Ishikawa (cell line): ENCODE measurements around the gene NLK.

Source experiments
- CEBPB ChIP-seq: IDR thresholded peaks from 2 replicates; pipeline ENCODE4 v1.6.1; 2012
- CREB1 ChIP-seq: IDR thresholded peaks from 2 replicates; pipeline ENCODE4 v1.6.1; 2012; ENCODE audit warnings: low read depth
- EGR1 ChIP-seq: IDR thresholded peaks from 2 replicates; pipeline ENCODE4 v1.6.1; 2012
- EP300 ChIP-seq: IDR thresholded peaks from 2 replicates; pipeline ENCODE4 v1.6.1; 2012; ENCODE audit warnings: borderline replicate concordance
- FOXM1 ChIP-seq: IDR thresholded peaks from 2 replicates; pipeline ENCODE4 v1.6.1; 2012; ENCODE audit warnings: low read depth, borderline replicate concordance
- NFIC ChIP-seq: IDR thresholded peaks from 2 replicates; pipeline ENCODE4 v1.6.1; 2012
- RAD21 ChIP-seq: IDR thresholded peaks from 2 replicates; pipeline ENCODE4 v1.6.1; 2012; ENCODE audit warnings: low read depth
- TAF1 ChIP-seq: IDR thresholded peaks from 2 replicates; pipeline ENCODE4 v1.6.1; 2012; ENCODE audit warnings: low read depth, mild to moderate bottlenecking
- TCF12 ChIP-seq: IDR thresholded peaks from 2 replicates; pipeline ENCODE4 v1.6.1; 2012; ENCODE audit warnings: low read depth
- TEAD4 ChIP-seq: IDR thresholded peaks from 2 replicates; pipeline ENCODE4 v1.6.1; 2012
- YY1 ChIP-seq: IDR thresholded peaks from 2 replicates; pipeline ENCODE4 v1.6.1; 2012; ENCODE audit warnings: low read depth
- ZBTB7A ChIP-seq: IDR thresholded peaks from 2 replicates; pipeline ENCODE4 v1.6.1; 2012; ENCODE audit warnings: low read depth
- TF ChIP-seq, protein P1 (sequence below): IDR thresholded peaks from 2 replicates; pipeline ENCODE4 v1.6.1; 2012
- TF ChIP-seq, protein P2 (sequence below): IDR thresholded peaks from 2 replicates; pipeline ENCODE4 v1.6.1; 2012
- TF ChIP-seq, protein P3 (sequence below): IDR thresholded peaks from 2 replicates; pipeline ENCODE4 v1.6.1; 2012; ENCODE audit warnings: low read depth, mild to moderate bottlenecking

Gene NLK

DNA sequence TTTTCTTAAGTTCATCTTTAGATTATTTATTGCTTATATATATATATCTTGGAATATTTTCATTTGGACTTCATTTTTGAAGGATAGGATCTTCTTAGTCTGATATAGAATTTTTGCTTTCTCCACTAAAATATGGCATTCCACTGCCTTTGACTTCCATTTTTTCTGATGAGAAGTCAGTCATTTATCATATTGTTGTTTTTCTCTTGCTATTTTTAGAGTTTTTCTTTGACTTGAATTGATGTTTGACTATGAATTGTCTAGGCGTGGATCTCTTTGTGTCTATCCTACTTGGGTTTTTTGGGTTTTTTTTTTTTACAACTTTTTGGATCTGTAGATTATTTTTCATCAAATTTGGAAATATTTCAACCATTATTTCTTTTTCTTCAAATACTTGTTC is 67.7 kb downstream of the NLK start:
- no peak for TF ChIP-seq NFIC

DNA sequence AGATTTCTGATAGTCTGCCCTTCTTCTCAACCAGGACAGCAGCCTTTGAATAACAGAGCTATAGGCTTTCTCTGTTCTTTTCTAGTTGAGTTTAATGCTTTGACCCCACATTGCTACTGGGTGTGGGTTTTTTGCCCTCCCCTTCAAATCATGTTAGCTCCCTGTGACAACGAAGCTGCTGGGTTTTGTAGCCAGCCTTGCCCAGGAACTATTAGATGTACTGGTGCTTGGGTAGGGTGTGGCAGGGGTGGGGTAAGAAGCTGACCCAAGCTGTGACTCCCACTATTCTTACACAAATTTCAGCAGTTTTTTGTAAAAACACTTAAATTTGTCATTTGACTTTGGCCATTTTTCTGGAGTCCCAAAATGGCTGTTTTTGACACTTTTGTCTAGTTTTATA is 69.7 kb downstream of the NLK start:
- no peak for TF ChIP-seq FOXM1
- no peak for TF ChIP-seq NFIC
- no peak for TF ChIP-seq TAF1
- no peak for TF ChIP-seq CEBPB

DNA sequence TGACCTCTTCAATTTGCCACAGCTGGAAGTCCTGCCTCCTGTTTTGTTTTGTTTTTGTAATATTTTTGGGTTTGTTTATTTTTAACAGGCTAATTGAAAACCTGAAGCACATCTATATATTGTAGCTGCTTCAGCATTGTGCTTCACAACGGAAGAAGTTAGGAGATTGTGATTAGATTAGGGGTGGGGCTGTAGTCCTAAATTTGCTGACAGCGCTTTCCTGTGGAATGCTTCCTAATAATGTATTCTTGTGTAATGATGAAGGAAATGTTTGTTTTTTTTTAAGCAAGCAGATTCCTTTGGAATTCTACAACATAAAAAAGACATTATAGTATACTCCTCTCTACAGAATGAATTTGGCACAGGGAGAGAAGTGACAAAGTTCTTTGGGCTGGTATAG is 70.1 kb downstream of the NLK start:
- TF ChIP-seq, protein P1, sequence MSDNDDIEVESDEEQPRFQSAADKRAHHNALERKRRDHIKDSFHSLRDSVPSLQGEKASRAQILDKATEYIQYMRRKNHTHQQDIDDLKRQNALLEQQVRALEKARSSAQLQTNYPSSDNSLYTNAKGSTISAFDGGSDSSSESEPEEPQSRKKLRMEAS: no peak
- TF ChIP-seq TCF12: no peak
- TF ChIP-seq, protein P2, sequence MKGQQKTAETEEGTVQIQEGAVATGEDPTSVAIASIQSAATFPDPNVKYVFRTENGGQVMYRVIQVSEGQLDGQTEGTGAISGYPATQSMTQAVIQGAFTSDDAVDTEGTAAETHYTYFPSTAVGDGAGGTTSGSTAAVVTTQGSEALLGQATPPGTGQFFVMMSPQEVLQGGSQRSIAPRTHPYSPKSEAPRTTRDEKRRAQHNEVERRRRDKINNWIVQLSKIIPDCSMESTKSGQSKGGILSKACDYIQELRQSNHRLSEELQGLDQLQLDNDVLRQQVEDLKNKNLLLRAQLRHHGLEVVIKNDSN: no peak
- TF ChIP-seq, protein P3, sequence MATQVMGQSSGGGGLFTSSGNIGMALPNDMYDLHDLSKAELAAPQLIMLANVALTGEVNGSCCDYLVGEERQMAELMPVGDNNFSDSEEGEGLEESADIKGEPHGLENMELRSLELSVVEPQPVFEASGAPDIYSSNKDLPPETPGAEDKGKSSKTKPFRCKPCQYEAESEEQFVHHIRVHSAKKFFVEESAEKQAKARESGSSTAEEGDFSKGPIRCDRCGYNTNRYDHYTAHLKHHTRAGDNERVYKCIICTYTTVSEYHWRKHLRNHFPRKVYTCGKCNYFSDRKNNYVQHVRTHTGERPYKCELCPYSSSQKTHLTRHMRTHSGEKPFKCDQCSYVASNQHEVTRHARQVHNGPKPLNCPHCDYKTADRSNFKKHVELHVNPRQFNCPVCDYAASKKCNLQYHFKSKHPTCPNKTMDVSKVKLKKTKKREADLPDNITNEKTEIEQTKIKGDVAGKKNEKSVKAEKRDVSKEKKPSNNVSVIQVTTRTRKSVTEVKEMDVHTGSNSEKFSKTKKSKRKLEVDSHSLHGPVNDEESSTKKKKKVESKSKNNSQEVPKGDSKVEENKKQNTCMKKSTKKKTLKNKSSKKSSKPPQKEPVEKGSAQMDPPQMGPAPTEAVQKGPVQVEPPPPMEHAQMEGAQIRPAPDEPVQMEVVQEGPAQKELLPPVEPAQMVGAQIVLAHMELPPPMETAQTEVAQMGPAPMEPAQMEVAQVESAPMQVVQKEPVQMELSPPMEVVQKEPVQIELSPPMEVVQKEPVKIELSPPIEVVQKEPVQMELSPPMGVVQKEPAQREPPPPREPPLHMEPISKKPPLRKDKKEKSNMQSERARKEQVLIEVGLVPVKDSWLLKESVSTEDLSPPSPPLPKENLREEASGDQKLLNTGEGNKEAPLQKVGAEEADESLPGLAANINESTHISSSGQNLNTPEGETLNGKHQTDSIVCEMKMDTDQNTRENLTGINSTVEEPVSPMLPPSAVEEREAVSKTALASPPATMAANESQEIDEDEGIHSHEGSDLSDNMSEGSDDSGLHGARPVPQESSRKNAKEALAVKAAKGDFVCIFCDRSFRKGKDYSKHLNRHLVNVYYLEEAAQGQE: no peak
- no peak for TF ChIP-seq TEAD4
- no peak for TF ChIP-seq RAD21
- no peak for TF ChIP-seq EP300
- TF ChIP-seq CEBPB: no peak
- no peak for TF ChIP-seq TAF1
- no peak for TF ChIP-seq EGR1
- no peak for TF ChIP-seq FOXM1
- no peak for TF ChIP-seq CREB1
- TF ChIP-seq NFIC: no peak
- no peak for TF ChIP-seq YY1
- no peak for TF ChIP-seq ZBTB7A

DNA sequence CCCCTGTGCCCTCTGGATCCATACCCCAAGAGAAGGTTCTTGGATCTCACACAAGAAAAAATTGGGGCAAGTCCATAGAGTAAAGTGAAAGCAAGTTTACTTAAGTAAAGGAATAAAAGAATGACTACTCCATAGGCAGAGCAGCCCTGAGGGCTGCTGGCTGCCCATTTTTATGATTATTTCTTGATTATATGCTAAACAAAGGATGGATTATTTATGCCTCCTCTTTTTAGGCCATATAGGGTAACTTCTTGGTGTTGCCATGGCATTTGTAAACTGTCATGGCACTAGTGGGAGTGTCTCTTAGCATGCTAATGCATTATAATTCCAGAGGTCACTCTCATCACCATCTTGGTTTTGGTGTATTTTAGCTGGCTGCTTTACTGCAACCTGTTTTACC is 70.8 kb downstream of the NLK start:
- TF ChIP-seq, protein P3: no peak
- no peak for TF ChIP-seq EP300
- TF ChIP-seq RAD21: no peak

DNA sequence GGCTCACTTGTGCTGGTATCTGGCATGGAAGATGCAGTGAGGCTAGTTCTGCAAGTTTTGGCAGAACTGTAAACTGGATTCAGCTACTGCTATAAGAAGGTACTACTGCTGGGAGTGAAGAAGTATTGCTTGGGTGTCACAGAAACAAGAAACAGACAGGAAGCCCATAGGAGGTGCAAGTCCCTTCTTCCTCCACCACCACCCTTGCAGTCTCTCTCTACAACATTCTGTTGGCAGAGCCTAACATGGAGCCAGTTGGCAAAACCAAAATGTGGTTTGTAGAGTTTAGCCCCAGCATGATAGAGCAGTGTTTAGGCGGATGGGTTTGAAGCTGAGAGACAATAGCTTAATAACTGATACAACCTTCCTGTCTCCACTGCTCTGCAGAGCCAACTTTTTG is 72.6 kb downstream of the NLK start:
- TF ChIP-seq NFIC: no peak
- no peak for TF ChIP-seq TEAD4
- no peak for TF ChIP-seq YY1
- no peak for TF ChIP-seq ZBTB7A
- TF ChIP-seq, protein P3: no peak
- TF ChIP-seq EGR1: no peak
- TF ChIP-seq RAD21: no peak
- no peak for TF ChIP-seq TCF12
- TF ChIP-seq CREB1: no peak
- TF ChIP-seq TAF1: no peak
- TF ChIP-seq, protein P1: no peak
- TF ChIP-seq, protein P2: no peak
- TF ChIP-seq FOXM1: no peak
- no peak for TF ChIP-seq EP300
- TF ChIP-seq CEBPB: no peak
